Panc1 (cell line): ENCODE measurements around the gene ACTL6B. TPM values are rescaled to one million over a fixed set of nuclear protein-coding genes. Genes with fewer than 3 reads are reported as not detected.

ENCODE experiments used
- ATAC-seq: fragments of 200-7000 bp; cut with Tn5 transposase; 2 replicates; pipeline ENCODE4 v1.9.1; 2020; ENCODE audit warnings: mild to moderate bottlenecking, moderate library complexity
- BruUV-seq: library from RNA; stranded (reverse); fragments of 400-500 nt; replicated peaks from 2 replicates; lab custom pipeline; 2021; lab: Mats Ljungman, UMichigan
- CTCF ChIA-PET: fragments of 300-600 bp; sonication (Branson Sonifier 250); formaldehyde crosslinking; loops from one replicate; lab custom pipeline; 2022; ENCODE audit warnings: antibody characterized with exemption; lab: Charles Lee
- POLR2A ChIA-PET: fragments of 300-600 bp; sonication (Branson Sonifier 250); formaldehyde crosslinking; loops from one replicate; lab custom pipeline; 2022; ENCODE audit warnings: antibody characterized with exemption; lab: Charles Lee
- DNase-seq: peaks from one replicate; pipeline ENCODE4 v3.0.0-alpha.2; 2010; ENCODE audit warnings: low read depth, low spot score
- H3K27ac ChIP-seq: 2 replicates; pipeline ENCODE4 v1.5.1; 2011; ENCODE audit warnings: mild to moderate bottlenecking, low read length, inconsistent platforms
- H3K27me3 ChIP-seq: fragments of 200-500 bp; sonication (Bioruptor generic); 2 replicates; pipeline ENCODE4 v1.6.0; 2014; ENCODE audit warnings: low read length, inconsistent platforms; ENCODE audit not compliant: control insufficient read depth, insufficient read depth
- H3K36me3 ChIP-seq: fragments of 200-500 bp; sonication (Bioruptor generic); 2 replicates; pipeline ENCODE4 v1.5.1; 2014; ENCODE audit warnings: inconsistent platforms, mild to moderate bottlenecking, low read length, moderate library complexity; ENCODE audit not compliant: control insufficient read depth, insufficient read depth
- H3K4me1 ChIP-seq: 2 replicates; pipeline ENCODE4 v1.5.1; 2011; ENCODE audit warnings: inconsistent platforms, mild to moderate bottlenecking, low read length, moderate library complexity; ENCODE audit not compliant: control insufficient read depth, insufficient read depth
- H3K4me3 ChIP-seq, 2 experiments: 2 replicates each; pipeline ENCODE4 v1.5.1; 2011 to 2012; ENCODE audit warnings: low read depth in 2 of 2, low read length in 2 of 2, mild to moderate bottlenecking in 2 of 2, inconsistent platforms in 1 of 2, moderate library complexity in 1 of 2
- H3K9me3 ChIP-seq: fragments of 200-500 bp; sonication (Bioruptor generic); 2 replicates; pipeline ENCODE4 v1.5.1; 2014; ENCODE audit warnings: low read depth, mild to moderate bottlenecking, inconsistent platforms, low read length, moderate library complexity; ENCODE audit not compliant: control insufficient read depth, insufficient read depth
- CTCF ChIP-seq: fragments of 450-650 bp; IDR thresholded peaks from 2 replicates; pipeline ENCODE4 v1.5.1; 2017; ENCODE audit warnings: mild to moderate bottlenecking
- POLR2AphosphoS5 ChIP-seq: IDR thresholded peaks from 2 replicates; pipeline ENCODE4 v1.6.1; 2012; ENCODE audit warnings: mild to moderate bottlenecking, low read depth, low read length, moderate library complexity
- REST ChIP-seq, 2 experiments: IDR thresholded peaks; 2 replicates each; pipeline ENCODE4 v1.6.1; 2011 to 2012; ENCODE audit warnings: low read depth in 2 of 2, control low read depth in 1 of 2, low read length in 1 of 2, mild to moderate bottlenecking in 1 of 2, moderate library complexity in 1 of 2; ENCODE audit not compliant: insufficient read depth in 1 of 2
- SIN3A ChIP-seq: IDR thresholded peaks from 2 replicates; pipeline ENCODE4 v1.6.1; 2012; ENCODE audit warnings: low read depth, mild to moderate bottlenecking, low read length, moderate library complexity, borderline replicate concordance; ENCODE audit not compliant: insufficient read depth
- TCF7L2 ChIP-seq: IDR thresholded peaks from 2 replicates; pipeline ENCODE4 v1.6.1; 2011; ENCODE audit warnings: mild to moderate bottlenecking, low read depth, low read length, inconsistent platforms
- in situ Hi-C: cut with HindIII; loops from 2 replicates; pipeline ENCODE4 v1.10.0; 2016; ENCODE audit warnings: low sequenced_read_pairs, low pct_unique_long_range_greater_than_20kb
- intact Hi-C: fragments of 100-400 bp; cut with micrococcal nuclease; formaldehyde crosslinking; loops from one replicate; pipeline ENCODE4 v1.10.0; 2022; ENCODE audit not compliant: unreplicated experiment
- total RNA-seq: library from RNA; stranded (reverse); gene quantifications from one replicate; pipeline ENCODE4 v1.2.1, GENCODE V29; 2021; ENCODE audit not compliant: unreplicated experiment

ACTL6B gene
- total RNA-seq, 1 experiment from 2014 or later, result not detected

- TF ChIP-seq POLR2AphosphoS5, result no peak
- TF ChIP-seq REST (IDR thresholded peaks at IDR 0.05; ENCODE audit: insufficient read depth in 1 of 2, low read depth in 2 of 2, low read length in 1 of 2), result no peak
- TF ChIP-seq TCF7L2, result no peak
- TF ChIP-seq SIN3A, result no peak
- no peak for TF ChIP-seq CTCF
- Histone ChIP-seq H3K9me3 (no peaks in the 10 kb centered on the region), H3K4me1 (no peaks in the 10 kb centered on the region), H3K27me3 (no peaks in the 10 kb centered on the region), H3K27ac (no peak overlapping the region), H3K36me3 (no peaks in the 10 kb centered on the region), H3K4me3 (no peak overlapping the region)
- intact Hi-C loops, result no loop called here
- ChIA-PET CTCF (interaction anchor here (0.6 kb wide), 1 partner anchor 123 kb away, joined by 3 read pairs; no protein-coding TSS in a partner anchor), POLR2A (no interaction called here)
- in situ Hi-C loops, result no loop called here
- DNase-seq (no peak), ATAC-seq (no peak)
- BruUV-seq, result no TSS peak
Observed at GRCh38 chr7:100641860-100642533, 14.3 kb downstream of the ACTL6B start.

- CTCF ChIA-PET, result no interaction called here
- POLR2A ChIA-PET, result no interaction called here
- no TSS peak for BruUV-seq
Observed at GRCh38 chr7:100641463-100641859, 14.8 kb downstream of the ACTL6B start, which contains the start of gene TFR2. Gene TFR2, minus strand, starts transcription at chr7:100641552. Its CDS starts 43 bp downstream, at chr7:100641509.

More at GRCh38 chr7:100641463-100641859, 14.8 kb downstream of the ACTL6B start, which contains the start of gene TFR2:
- in situ Hi-C loops (no loop called here), intact Hi-C loops (no loop called here)
- TF ChIP-seq SIN3A (no peak), TCF7L2 (no peak), POLR2AphosphoS5 (no peak), CTCF (no peak), REST (IDR thresholded peaks at IDR 0.05; ENCODE audit: insufficient read depth in 1 of 2, low read depth in 2 of 2, low read length in 1 of 2) (no peak)
- H3K27me3 ChIP-seq, result no peaks in the 10 kb centered on the region
- no peak for DNase-seq
- no peak within 1 kb of the TSS for H3K27ac ChIP-seq
- no peak for ATAC-seq
- no peak within 1 kb of the TSS for H3K4me3 ChIP-seq
- H3K4me1 ChIP-seq, result no peaks in the 10 kb centered on the region
- H3K9me3 ChIP-seq, result no peaks in the 10 kb centered on the region
- H3K36me3 ChIP-seq, result no peaks in the 10 kb centered on the region
